GM23338 (cell line): Measurements from ENCODE around the gene PREP.

Experiments
- CREB1 ChIP-seq: fragments of 250-450 bp; sonication (Bioruptor Pico); IDR thresholded peaks from 2 replicates; pipeline ENCODE4 v1.5.0; 2020; ENCODE audit warnings: low read depth, mild to moderate bottlenecking, moderate library complexity
- EZH2 ChIP-seq: fragments of 200-600 bp; sonication (generic); IDR thresholded peaks from one replicate; pipeline ENCODE4 v1.8.0; 2017; ENCODE audit warnings: antibody characterized with exemption, mild to moderate bottlenecking, low read depth; ENCODE audit not compliant: unreplicated experiment
- EZH2phosphoT487 ChIP-seq: fragments of 200-600 bp; sonication (generic); IDR thresholded peaks from one replicate; pipeline ENCODE4 v1.8.1; 2018; ENCODE audit warnings: antibody characterized with exemption; ENCODE audit not compliant: unreplicated experiment
- JUNB ChIP-seq: IDR thresholded peaks from one replicate; pipeline ENCODE4 v1.6.1; 2016; ENCODE audit warnings: antibody characterized with exemption; ENCODE audit not compliant: unreplicated experiment
- NANOG ChIP-seq: IDR thresholded peaks from 2 replicates; pipeline ENCODE4 v1.6.1; 2016; ENCODE audit warnings: antibody characterized with exemption, borderline replicate concordance
- POLR2AphosphoS5 ChIP-seq: IDR thresholded peaks from 2 replicates; pipeline ENCODE4 v1.6.1; 2016; ENCODE audit warnings: antibody characterized with exemption, low read depth
- REST ChIP-seq: IDR thresholded peaks from one replicate; pipeline ENCODE4 v1.6.1; 2018; ENCODE audit warnings: antibody characterized with exemption; ENCODE audit not compliant: unreplicated experiment
- STAT1 ChIP-seq: IDR thresholded peaks from one replicate; pipeline ENCODE4 v1.6.1; 2016; ENCODE audit warnings: antibody characterized with exemption; ENCODE audit not compliant: unreplicated experiment
- ZNF114 ChIP-seq: fragments of 250-450 bp; sonication (Bioruptor Pico); IDR thresholded peaks from 2 replicates; pipeline ENCODE4 v1.5.0; 2020; ENCODE audit warnings: mild to moderate bottlenecking, moderate library complexity
- ZNF331 ChIP-seq: fragments of 250-450 bp; sonication (Bioruptor Pico); IDR thresholded peaks from 2 replicates; pipeline ENCODE4 v1.5.0; 2020; ENCODE audit warnings: low read depth, mild to moderate bottlenecking, moderate library complexity
- TF ChIP-seq, protein P1 (sequence below), 2 experiments: fragments of 200-600 bp in 1 of 2; sonication (generic) in 1 of 2; conservative IDR thresholded peaks; 2 replicates each; pipeline versions ENCODE4 v1.5.1 to v1.6.1; 2016 to 2017; ENCODE audit warnings: antibody characterized with exemption in 2 of 2, low read depth in 2 of 2, mild to moderate bottlenecking in 2 of 2, moderate library complexity in 1 of 2
- TF ChIP-seq, protein P2 (sequence below): IDR thresholded peaks from 2 replicates; pipeline ENCODE4 v1.6.1; 2016; ENCODE audit warnings: antibody characterized with exemption

GRCh38 chr6:105437236-105437635 lies 34.4 kb upstream of the PREP start:
- TF ChIP-seq, protein P1, sequence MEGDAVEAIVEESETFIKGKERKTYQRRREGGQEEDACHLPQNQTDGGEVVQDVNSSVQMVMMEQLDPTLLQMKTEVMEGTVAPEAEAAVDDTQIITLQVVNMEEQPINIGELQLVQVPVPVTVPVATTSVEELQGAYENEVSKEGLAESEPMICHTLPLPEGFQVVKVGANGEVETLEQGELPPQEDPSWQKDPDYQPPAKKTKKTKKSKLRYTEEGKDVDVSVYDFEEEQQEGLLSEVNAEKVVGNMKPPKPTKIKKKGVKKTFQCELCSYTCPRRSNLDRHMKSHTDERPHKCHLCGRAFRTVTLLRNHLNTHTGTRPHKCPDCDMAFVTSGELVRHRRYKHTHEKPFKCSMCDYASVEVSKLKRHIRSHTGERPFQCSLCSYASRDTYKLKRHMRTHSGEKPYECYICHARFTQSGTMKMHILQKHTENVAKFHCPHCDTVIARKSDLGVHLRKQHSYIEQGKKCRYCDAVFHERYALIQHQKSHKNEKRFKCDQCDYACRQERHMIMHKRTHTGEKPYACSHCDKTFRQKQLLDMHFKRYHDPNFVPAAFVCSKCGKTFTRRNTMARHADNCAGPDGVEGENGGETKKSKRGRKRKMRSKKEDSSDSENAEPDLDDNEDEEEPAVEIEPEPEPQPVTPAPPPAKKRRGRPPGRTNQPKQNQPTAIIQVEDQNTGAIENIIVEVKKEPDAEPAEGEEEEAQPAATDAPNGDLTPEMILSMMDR (conservative IDR thresholded peaks at IDR 0.05; ENCODE audit: low read depth in 2 of 2) = no peak
- TF ChIP-seq POLR2AphosphoS5 (no peak), EZH2 (no peak), REST (no peak), EZH2phosphoT487 (no peak), ZNF331 (CRISPR knock-in tag) (no peak), CREB1 (CRISPR knock-in tag) (no peak), NANOG (no peak), JUNB (no peak), ZNF114 (CRISPR knock-in tag) (no peak), STAT1 (no peak)
- TF ChIP-seq, protein P2, sequence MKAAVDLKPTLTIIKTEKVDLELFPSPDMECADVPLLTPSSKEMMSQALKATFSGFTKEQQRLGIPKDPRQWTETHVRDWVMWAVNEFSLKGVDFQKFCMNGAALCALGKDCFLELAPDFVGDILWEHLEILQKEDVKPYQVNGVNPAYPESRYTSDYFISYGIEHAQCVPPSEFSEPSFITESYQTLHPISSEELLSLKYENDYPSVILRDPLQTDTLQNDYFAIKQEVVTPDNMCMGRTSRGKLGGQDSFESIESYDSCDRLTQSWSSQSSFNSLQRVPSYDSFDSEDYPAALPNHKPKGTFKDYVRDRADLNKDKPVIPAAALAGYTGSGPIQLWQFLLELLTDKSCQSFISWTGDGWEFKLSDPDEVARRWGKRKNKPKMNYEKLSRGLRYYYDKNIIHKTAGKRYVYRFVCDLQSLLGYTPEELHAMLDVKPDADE = no peak
